Mucosa of gallbladder (tissue), 1 donor: Measurements from ENCODE around the gene ZNF428. TPM values are rescaled to one million over a fixed set of nuclear protein-coding genes. Genes with fewer than 3 reads are reported as not detected.
"Not testable (repeated sequence)": the region's sequence is repeated elsewhere in the genome, so short reads cannot be mapped to it uniquely, and the experiment has no call there.

Experiments
- DNase-seq: peaks from one replicate; pipeline ENCODE4 v3.0.0-alpha.2; 2020; ENCODE audit warnings: low spot score
- total RNA-seq: library from RNA; stranded (reverse); gene quantifications from one replicate; pipeline ENCODE4 v1.2.1, GENCODE V29; 2021
- donor health status: DM: no; HTN: no; CAD: no.

The ZNF428 gene
- total RNA-seq, 1 donor from 2014 or later, result 54.4 TPM

DNA sequence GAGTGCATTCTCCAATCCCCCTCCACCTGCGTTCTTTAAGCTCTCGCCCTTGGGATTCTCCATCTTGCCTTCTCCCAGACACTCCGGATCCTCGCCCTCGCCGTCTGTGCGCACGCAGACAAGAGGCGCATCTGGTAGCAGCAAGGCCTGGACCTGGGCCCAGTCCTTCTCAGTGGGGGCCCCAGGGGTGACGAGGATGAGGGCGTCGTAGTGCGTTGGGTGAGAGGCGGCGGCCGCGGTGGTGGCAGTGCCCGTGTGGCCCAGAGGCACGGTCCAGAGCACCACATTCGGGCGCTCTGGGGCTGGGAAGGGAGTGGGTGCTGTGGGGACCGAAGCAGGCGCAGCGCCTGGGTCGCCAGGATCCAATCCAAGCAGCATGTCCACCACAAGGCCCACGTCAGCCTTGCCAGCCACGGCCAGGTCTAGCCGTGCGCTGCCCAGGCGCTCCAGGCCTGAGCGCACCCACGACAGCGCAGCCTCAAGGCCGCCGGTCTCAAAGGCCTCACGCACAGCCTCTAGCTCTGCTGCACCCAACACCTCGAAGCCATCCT, 26.6 kb downstream of the ZNF428 start:
- DNase-seq, result no peak

GRCh38 chr19:43591904-43592772, 27.3 kb downstream of the ZNF428 start:
- no peak for DNase-seq

DNA sequence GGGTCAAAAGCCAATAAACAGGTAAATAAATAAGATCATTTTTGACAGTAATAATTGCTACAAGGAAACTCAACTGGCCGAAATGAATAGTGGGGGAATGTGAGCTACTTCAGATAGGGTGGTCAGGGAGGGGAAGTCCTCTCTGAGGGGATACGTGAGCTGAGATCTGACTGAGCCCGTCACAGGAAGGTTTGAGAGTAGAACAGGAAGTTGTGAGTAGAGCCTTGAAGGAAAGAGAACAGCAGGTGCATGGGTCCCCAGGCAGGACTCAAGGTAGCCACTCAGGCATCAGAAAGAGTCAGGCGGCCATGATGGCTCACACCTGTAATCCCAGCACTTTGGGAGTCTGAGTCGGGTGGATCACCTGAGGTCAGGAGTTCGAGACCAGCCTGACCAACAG, 29.8 kb downstream of the ZNF428 start:
- DNase-seq, result no peak

- no peak for DNase-seq
Observed at GRCh38 chr19:43589277-43589676, 30.2 kb downstream of the ZNF428 start.

- not testable (repeated sequence) for DNase-seq
Observed at GRCh38 chr19:43587029-43587428, 32.4 kb downstream of the ZNF428 start.

GRCh38 chr19:43586346-43586745, 33.1 kb downstream of the ZNF428 start:
- no peak for DNase-seq

- DNase-seq, result no peak
Observed at GRCh38 chr19:43584484-43584883, 34.9 kb downstream of the ZNF428 start.

DNA sequence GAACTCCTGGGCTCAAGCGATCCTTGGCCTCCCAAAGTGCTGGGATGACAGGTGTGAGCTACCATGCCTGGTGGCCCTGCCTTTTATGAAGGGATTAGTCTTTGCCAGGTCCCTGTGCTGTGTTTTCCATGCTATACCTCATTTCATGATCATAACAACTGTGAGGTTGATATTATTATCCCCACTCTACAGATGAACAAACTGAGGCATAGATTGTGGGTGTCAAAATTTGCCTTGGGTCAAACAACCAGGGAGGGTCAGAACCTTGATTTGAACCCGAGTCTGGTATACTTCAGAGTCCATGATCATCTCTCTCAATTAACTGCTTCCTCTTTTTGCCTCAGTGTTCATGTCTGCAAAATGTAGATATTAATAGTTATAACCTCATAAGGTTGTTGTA, 36.9 kb downstream of the ZNF428 start:
- no peak for DNase-seq

DNA sequence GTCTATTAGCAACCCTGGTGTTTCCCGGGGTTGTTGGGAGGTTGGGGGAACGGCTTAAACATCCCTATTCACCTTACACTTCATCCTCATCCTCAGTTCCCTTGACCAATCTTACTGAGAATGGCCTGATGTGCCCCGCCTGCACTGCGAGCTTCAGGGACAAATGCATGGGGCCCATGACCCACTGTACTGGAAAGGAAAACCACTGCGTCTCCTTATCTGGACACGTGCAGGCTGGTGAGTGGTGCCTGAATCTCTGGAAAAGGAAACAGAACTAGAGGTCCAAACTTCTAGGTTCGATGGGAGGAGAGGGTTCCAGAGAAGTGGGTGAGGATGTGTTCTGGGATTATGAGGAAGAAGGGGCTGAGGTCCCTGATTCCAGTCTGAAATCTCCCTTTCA, 38.0 kb downstream of the ZNF428 start:
- DNase-seq, result no peak

- no peak for DNase-seq
Observed at GRCh38 chr19:43578787-43579186, 40.6 kb downstream of the ZNF428 start.

GRCh38 chr19:43575955-43576878, 43.2 kb downstream of the ZNF428 start:
- no peak for DNase-seq

- peak; percentile 98 for DNase-seq
Observed at GRCh38 chr19:43575156-43575950, 44.1 kb downstream of the ZNF428 start, which contains the start of the genes PINLYP and XRCC1. Gene PINLYP (plus strand): TSS chr19:43575801. CDS start chr19:43577192, 1,391 bp downstream. Gene XRCC1 (minus strand): TSS chr19:43575527. CDS start chr19:43575458, 69 bp downstream.

GRCh38 chr19:43574424-43575155, 44.8 kb downstream of the ZNF428 start:
- no peak for DNase-seq

DNA sequence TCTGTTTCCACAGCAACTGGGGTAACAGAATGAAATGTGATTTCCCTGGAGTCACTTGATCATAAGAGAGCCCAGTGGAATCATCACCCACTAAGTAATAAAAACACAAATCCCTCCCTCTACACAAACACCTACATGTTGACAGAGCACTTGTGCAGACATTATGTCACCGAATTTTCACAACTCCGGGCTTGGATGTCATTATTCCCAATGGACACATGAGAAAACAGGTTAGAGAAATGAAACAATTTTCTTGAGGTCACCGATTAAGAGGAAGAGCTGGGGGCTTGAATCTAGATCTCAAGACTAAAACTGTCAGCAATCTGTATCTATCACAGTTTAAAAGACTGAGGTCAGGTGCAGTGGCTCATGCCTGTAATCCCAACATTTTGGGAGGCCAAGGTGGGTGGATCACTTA, 47.2 kb downstream of the ZNF428 start:
- DNase-seq, result no peak

GRCh38 chr19:43570174-43570791, 49.1 kb downstream of the ZNF428 start:
- DNase-seq, result no peak

DNA sequence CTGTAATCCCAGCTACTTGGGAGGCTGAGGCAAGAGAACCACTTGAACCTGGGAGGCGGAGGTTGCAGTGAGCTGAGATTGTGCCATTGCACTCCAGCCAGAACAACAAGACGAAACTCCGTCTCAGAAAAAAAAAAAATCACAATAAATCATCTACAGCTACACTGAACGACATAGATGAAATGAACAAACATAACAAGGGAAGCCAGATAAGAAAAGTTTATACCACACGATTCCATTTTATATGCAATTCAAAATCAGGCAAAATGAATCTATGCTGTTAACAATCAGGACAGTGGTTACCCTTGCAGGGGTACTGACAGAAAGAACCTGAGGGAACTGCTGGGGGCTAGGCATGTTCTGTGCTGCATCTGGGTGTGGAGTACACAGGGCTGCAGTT, 49.8 kb downstream of the ZNF428 start:
- no peak for DNase-seq

- no peak for DNase-seq
Observed at GRCh38 chr19:43564800-43565199, 54.6 kb downstream of the ZNF428 start.

GRCh38 chr19:43563816-43564457, 55.5 kb downstream of the ZNF428 start:
- DNase-seq, result no peak

GRCh38 chr19:43562698-43563241, 56.7 kb downstream of the ZNF428 start:
- DNase-seq, result peak; percentile 85
